K562 (cell line): Measurements from ENCODE around the gene ELF2. TPM values are rescaled to one million over a fixed set of nuclear protein-coding genes. Genes with fewer than 3 reads are reported as not detected.
A peak's percentile ranks its signal among the peaks of the same experiment; 100 is the strongest.

Experiments
- ATF2 ChIP-seq: sonication (generic); formaldehyde crosslinking; IDR thresholded peaks from 2 replicates; pipeline ENCODE4 v1.8.1; 2022; ENCODE audit warnings: missing genetic modification reagents
- CREB1 ChIP-seq, 2 experiments: sonication (generic) in 1 of 2; formaldehyde crosslinking in 1 of 2; IDR thresholded peaks; 2 replicates each; pipeline versions ENCODE4 v1.6.1 to v1.8.0; 2012 to 2022; ENCODE audit warnings: inconsistent platforms in 1 of 2, mild to moderate bottlenecking in 1 of 2, missing genetic modification reagents in 1 of 2, moderate library complexity in 1 of 2
- CTBP1 ChIP-seq: fragments of 450-650 bp; IDR thresholded peaks from 2 replicates; pipeline ENCODE4 v1.6.1; 2016; ENCODE audit warnings: borderline replicate concordance
- ELK3 ChIP-seq: fragments of 450-650 bp; formaldehyde crosslinking; IDR thresholded peaks from 2 replicates; pipeline ENCODE4 v1.4.0; 2020; ENCODE audit warnings: mild to moderate bottlenecking
- FOXP4 ChIP-seq: sonication (generic); formaldehyde crosslinking; IDR thresholded peaks from 2 replicates; pipeline ENCODE4 v1.8.0; 2022; ENCODE audit warnings: mild to moderate bottlenecking, missing genetic modification reagents, borderline replicate concordance
- FUS ChIP-seq: fragments of 200-400 bp; formaldehyde crosslinking; optimal IDR thresholded peaks from 2 replicates; pipeline ENCODE3; 2017; ENCODE audit warnings: low read depth, low read length
- MTA2 ChIP-seq: fragments of 450-650 bp; IDR thresholded peaks from 2 replicates; pipeline ENCODE4 v1.6.1; 2016; ENCODE audit warnings: low read depth
- NELFE ChIP-seq: IDR thresholded peaks from 2 replicates; pipeline ENCODE4 v1.6.1; 2011; ENCODE audit warnings: mild to moderate bottlenecking; ENCODE audit not compliant: insufficient read depth, insufficient read length
- NEUROD1 ChIP-seq: fragments of 150-350 bp; IDR thresholded peaks from 2 replicates; pipeline ENCODE4 v1.6.1; 2014; ENCODE audit warnings: borderline replicate concordance, low read length, low read depth; ENCODE audit not compliant: partially characterized antibody
- NFATC3 ChIP-seq: fragments of 450-650 bp; IDR thresholded peaks from 2 replicates; pipeline ENCODE4 v1.6.1; 2017; ENCODE audit warnings: mild to moderate bottlenecking
- PHF8 ChIP-seq: fragments of 200-600 bp; sonication (generic); IDR thresholded peaks from 2 replicates; pipeline ENCODE4 v1.6.1; 2012; ENCODE audit warnings: mixed run types, mild to moderate bottlenecking, inconsistent platforms, low read length, moderate library complexity, borderline replicate concordance
- POLR2AphosphoS5 ChIP-seq: IDR thresholded peaks from 2 replicates; pipeline ENCODE4 v1.6.1; 2011; ENCODE audit warnings: mild to moderate bottlenecking, low read depth, low read length, moderate library complexity; ENCODE audit not compliant: control insufficient read depth, insufficient read depth
- SIRT6 ChIP-seq: IDR thresholded peaks from one replicate; pipeline ENCODE4 v1.6.1; 2012; ENCODE audit warnings: low read depth, mild to moderate bottlenecking, control low read depth, inconsistent platforms, low read length, moderate library complexity
- TCF15 ChIP-seq: fragments of 250-450 bp; sonication (Bioruptor Pico); IDR thresholded peaks from 2 replicates; pipeline ENCODE4 v1.8.0; 2022; ENCODE audit warnings: moderate library complexity, mild to moderate bottlenecking, inconsistent platforms
- ZNF395 ChIP-seq: fragments of 200-800 bp; sonication (Bioruptor generic); IDR thresholded peaks from 2 replicates; pipeline ENCODE4 v1.6.1; 2017; ENCODE audit warnings: missing genetic modification characterization, missing compliant biosample characterization
- ZNF511 ChIP-seq: sonication (generic); formaldehyde crosslinking; IDR thresholded peaks from 2 replicates; pipeline ENCODE4 v1.8.0; 2022; ENCODE audit warnings: mild to moderate bottlenecking, missing genetic modification reagents
- ZNF639 ChIP-seq, 2 experiments: fragments of 200-800 bp in 1 of 2; sonication (Bioruptor generic) in 1 of 2; sonication (generic) in 1 of 2; formaldehyde crosslinking in 1 of 2; IDR thresholded peaks in 1 of 2; conservative IDR thresholded peaks in 1 of 2; 2 replicates each; pipeline versions ENCODE4 v1.5.0 to v1.6.1; 2016 to 2020; ENCODE audit warnings: missing compliant biosample characterization in 1 of 2, missing genetic modification characterization in 1 of 2, missing genetic modification reagents in 1 of 2
- polyA plus RNA-seq, 8 experiments: library from polyadenylated mRNA; depleted of rRNA in 4 of 8; stranded (reverse) in 5 of 8; unstranded in 3 of 8; fragments of >200 nt; fragmentation: Nextera tagmentation in 2 of 8; fragmentation: Illumina TruSeq in 1 of 8; extraction: Ambion mirVana in 2 of 8; extraction: Trizol in 1 of 8; gene quantifications; 2 replicates each; pipeline versions ENCODE4 v1.2.1 to v1.2.3, GENCODE V29; 2011 to 2014; ENCODE audit warnings: inconsistent platforms in 1 of 8, missing spikeins in 1 of 8
- total RNA-seq, 7 experiments: library from RNA; depleted of rRNA in 6 of 7; stranded (reverse); fragments of >200 nt in 6 of 7; fragmentation: Illumina TruSeq in 2 of 7; extraction: Trizol in 2 of 7; gene quantifications; 2 replicates each; pipeline versions ENCODE4 v1.2.1 to v1.2.3, GENCODE V29; 2011 to 2021; ENCODE audit warnings: low replicate concordance in 1 of 7

ELF2 gene
- total and polyA plus RNA-seq, 9 of the 15 experiments (the other 6 are each of a cell fraction or from before 2014, with no cell fraction given) = 9.4 to 58.7 (median 41.6) TPM

GRCh38 chr4:139176302-139177048 lies 543 bp downstream of the ELF2 start (continued):
- no peak; the same call in 1 of the 2 replicates for TF ChIP-seq ZNF395 (CRISPR knock-in tag)
- TF ChIP-seq ELK3 = no peak
- no peak for TF ChIP-seq NFATC3
- TF ChIP-seq TCF15 (CRISPR knock-in tag) = no peak
- TF ChIP-seq ZNF639 (CRISPR knock-in tag; conservative IDR thresholded peaks at IDR 0.05 in 1 of 2, IDR thresholded peaks at IDR 0.05 in 1 of 2) = no peak
- no peak for TF ChIP-seq FUS
- no peak for TF ChIP-seq MTA2
- peak; percentile 79 for TF ChIP-seq CTBP1
- peak; percentile 54; the same call in 1 of the 2 replicates for TF ChIP-seq POLR2AphosphoS5
- no peak for TF ChIP-seq SIRT6
- TF ChIP-seq ATF2 (CRISPR knock-in tag) = no peak
- TF ChIP-seq NEUROD1 = no peak
- TF ChIP-seq PHF8 = peak; percentile 46; the same call in 1 of the 2 replicates
- 0 out of 2 replicates have a peak, but pooled peaks have one; percentile 24 for TF ChIP-seq CREB1 (IDR thresholded peaks at IDR 0.05)
- peak; percentile 41; the same call in 1 of the 2 replicates for TF ChIP-seq CREB1 (CRISPR knock-in tag; IDR thresholded peaks at IDR 0.05)
- no peak; the same call in 1 of the 2 replicates for TF ChIP-seq ZNF511 (CRISPR knock-in tag)
- TF ChIP-seq FOXP4 (CRISPR knock-in tag) = peak; percentile 80; the same call in 1 of the 2 replicates
- no peak for TF ChIP-seq NELFE
